IMR-90 (cell line): Measurements from ENCODE around the gene HGFAC. TPM values are rescaled to one million over a fixed set of nuclear protein-coding genes. Genes with fewer than 3 reads are reported as not detected.

ENCODE experiments used
- ATAC-seq: fragments of 200-7000 bp; cut with Tn5 transposase; 2 replicates; pipeline ENCODE4 v1.9.1; 2020; ENCODE audit warnings: low read depth, mild to moderate bottlenecking, moderate library complexity
- BruUV-seq: library from RNA; stranded (reverse); fragments of 400-500 nt; replicated peaks from 2 replicates; lab custom pipeline; 2021; lab: Mats Ljungman, UMichigan
- CTCF ChIA-PET: fragments of 300-600 bp; formaldehyde crosslinking; extraction: SDS; loops from one replicate; lab custom pipeline; 2021; ENCODE audit warnings: antibody characterized with exemption; lab: Yijun Ruan, JAX
- POLR2A ChIA-PET: fragments of 300-600 bp; sonication (Branson Sonifier 250); formaldehyde crosslinking; loops from one replicate; lab custom pipeline; 2022; ENCODE audit warnings: antibody characterized with exemption; ENCODE audit not compliant: unreplicated experiment; lab: Charles Lee
- DNase-seq: peaks from one replicate; pipeline ENCODE4 v3.0.0; 2013
- H2AFZ ChIP-seq: replicated peaks from 2 replicates; pipeline ENCODE3; 2013; ENCODE audit warnings: low read length, mild to moderate bottlenecking; ENCODE audit not compliant: poor library complexity
- H2AK5ac ChIP-seq: 2 replicates; pipeline ENCODE4 v1.6.1; 2013; ENCODE audit warnings: low read depth, low read length, inconsistent platforms
- H2AK9ac ChIP-seq: replicated peaks from 2 replicates; pipeline ENCODE3; 2013; ENCODE audit warnings: mild to moderate bottlenecking, low read depth, low read length, moderate library complexity; ENCODE audit not compliant: poor library complexity
- H2BK120ac ChIP-seq: 2 replicates; pipeline ENCODE4 v1.6.1; 2013; ENCODE audit warnings: low read depth, low read length, inconsistent platforms
- H2BK15ac ChIP-seq: 3 replicates; pipeline ENCODE4 v1.6.1; 2013; ENCODE audit warnings: low read depth, low read length, inconsistent platforms
- H2BK20ac ChIP-seq: 2 replicates; pipeline ENCODE4 v1.6.1; 2013; ENCODE audit warnings: low read depth, mild to moderate bottlenecking, inconsistent platforms, low read length, moderate library complexity
- H2BK5ac ChIP-seq: 2 replicates; pipeline ENCODE4 v1.6.1; 2013; ENCODE audit warnings: mild to moderate bottlenecking, low read depth, low read length, inconsistent platforms; ENCODE audit not compliant: poor library complexity, severe bottlenecking
- H3K14ac ChIP-seq: replicated peaks from 2 replicates; pipeline ENCODE4 v1.6.1; 2013; ENCODE audit warnings: low read depth, low read length, inconsistent platforms
- H3K18ac ChIP-seq: 2 replicates; pipeline ENCODE4 v1.6.1; 2013; ENCODE audit warnings: low read depth, low read length, control low read depth
- H3K23ac ChIP-seq: 2 replicates; pipeline ENCODE4 v1.6.1; 2013; ENCODE audit warnings: low read depth, low read length, inconsistent platforms
- H3K27ac ChIP-seq: 2 replicates; pipeline ENCODE4 v1.5.1; 2013; ENCODE audit warnings: mild to moderate bottlenecking, control low read depth, low read length; ENCODE audit not compliant: insufficient read depth
- H3K27me3 ChIP-seq: 2 replicates; pipeline ENCODE4 v1.6.1; 2013; ENCODE audit warnings: low read length; ENCODE audit not compliant: control insufficient read depth, insufficient read depth
- H3K36me3 ChIP-seq: 2 replicates; pipeline ENCODE4 v1.6.1; 2013; ENCODE audit warnings: low read length, mixed read lengths; ENCODE audit not compliant: control insufficient read depth, insufficient read depth
- H3K4ac ChIP-seq: 2 replicates; pipeline ENCODE4 v1.6.1; 2013; ENCODE audit warnings: low read depth, low read length, inconsistent platforms
- H3K4me1 ChIP-seq: 2 replicates; pipeline ENCODE4 v1.6.1; 2013; ENCODE audit warnings: low read length, mixed read lengths; ENCODE audit not compliant: control insufficient read depth, insufficient read depth
- H3K4me2 ChIP-seq: 2 replicates; pipeline ENCODE4 v1.6.1; 2013; ENCODE audit warnings: low read depth, mild to moderate bottlenecking, control low read depth, low read length, moderate library complexity
- H3K4me3 ChIP-seq: 2 replicates; pipeline ENCODE4 v1.5.1; 2013; ENCODE audit warnings: low read depth, mild to moderate bottlenecking, control low read depth, low read length, moderate library complexity; ENCODE audit not compliant: insufficient read depth
- H3K56ac ChIP-seq: 2 replicates; pipeline ENCODE4 v1.6.1; 2013; ENCODE audit warnings: low read length, inconsistent platforms; ENCODE audit not compliant: insufficient read depth; ENCODE audit errors: extremely low read depth
- H3K79me1 ChIP-seq, 2 experiments: 2 replicates each; pipeline ENCODE4 v1.6.1; 2013; ENCODE audit warnings: low read length in 2 of 2, inconsistent platforms in 1 of 2, low read depth in 1 of 2
- H3K9ac ChIP-seq: 2 replicates; pipeline ENCODE4 v1.6.1; 2013; ENCODE audit warnings: low read depth, low read length, control low read depth
- H3K9me1 ChIP-seq: 2 replicates; pipeline ENCODE4 v1.6.1; 2013; ENCODE audit warnings: low read length, inconsistent platforms; ENCODE audit not compliant: insufficient read depth
- H3K9me3 ChIP-seq: 2 replicates; pipeline ENCODE4 v1.6.1; 2013; ENCODE audit warnings: low read length; ENCODE audit not compliant: control insufficient read depth, insufficient read depth
- H4K20me1 ChIP-seq: 2 replicates; pipeline ENCODE4 v1.6.1; 2013; ENCODE audit warnings: low read length, inconsistent platforms; ENCODE audit not compliant: insufficient read depth
- H4K5ac ChIP-seq: 2 replicates; pipeline ENCODE4 v1.6.1; 2013; ENCODE audit warnings: mild to moderate bottlenecking, low read depth, low read length, control low read depth
- H4K8ac ChIP-seq, 2 experiments: 2 replicates each; pipeline ENCODE4 v1.6.1; 2013; ENCODE audit warnings: low read depth in 2 of 2, low read length in 2 of 2, control low read depth in 1 of 2, inconsistent platforms in 1 of 2
- H4K91ac ChIP-seq: 2 replicates; pipeline ENCODE4 v1.6.1; 2013; ENCODE audit warnings: low read depth, low read length, inconsistent platforms; ENCODE audit not compliant: insufficient read depth
- BHLHE40 ChIP-seq: fragments of 150-350 bp; IDR thresholded peaks from 2 replicates; pipeline ENCODE4 v1.6.1; 2016; ENCODE audit warnings: mild to moderate bottlenecking, low read depth, low read length
- FOS ChIP-seq: fragments of 150-350 bp; IDR thresholded peaks from 2 replicates; pipeline ENCODE4 v1.6.1; 2016; ENCODE audit warnings: low read depth, low read length
- MXI1 ChIP-seq: IDR thresholded peaks from 2 replicates; pipeline ENCODE4 v1.6.1; 2012; ENCODE audit warnings: low read depth, mild to moderate bottlenecking, low read length, moderate library complexity, borderline replicate concordance
- WGBS, 2 experiments: methylation state at CpG; one replicate each; pipeline versions ENCODE4 v1.1.5 to v1.1.7; 2013; ENCODE audit warnings: missing lambda C conversion rate in 2 of 2; ENCODE audit not compliant: insufficient read length in 1 of 2; ENCODE audit errors: extremely low coverage in 2 of 2; 5-methylcytosine and 5-hydroxymethylcytosine counted together
- dilution Hi-C: fragments of 300-500 bp; cut with HindIII; formaldehyde crosslinking; loops from one replicate; pipeline ENCODE4 v1.14.3; 2018; ENCODE audit warnings: low sequenced_read_pairs; ENCODE audit not compliant: unreplicated experiment
- in situ Hi-C: fragments of 300-500 bp; cut with MboI; formaldehyde crosslinking; loops from 3 replicates; pipeline ENCODE4 v1.14.3; 2019; ENCODE audit warnings: low sequenced_read_pairs, inconsistent platforms, mixed read lengths
- intact Hi-C: fragments of 100-400 bp; cut with micrococcal nuclease; formaldehyde crosslinking; loops from 2 replicates; pipeline ENCODE4 v1.10.0; 2022
- polyA plus RNA-seq, 3 experiments: library from polyadenylated mRNA; depleted of rRNA; stranded (reverse); fragments of >200 nt; gene quantifications; 2 replicates each; pipeline ENCODE4 v1.2.3, GENCODE V29; 2012; ENCODE audit warnings: low replicate concordance in 1 of 3
- total RNA-seq: library from RNA; depleted of rRNA; stranded (reverse); fragments of >200 nt; gene quantifications from 2 replicates; pipeline ENCODE4 v1.2.3, GENCODE V29; 2012

The HGFAC gene
- total and polyA plus RNA-seq, 2 of the 4 experiments (the other 2 are of a cell fraction): 0.05 TPM; not detected in 1

GRCh38 chr4:3462321-3462789 lies 20.6 kb downstream of the HGFAC start:
- peaks cover 56% of the 10 kb centered on the region for H3K27me3 ChIP-seq
- ATAC-seq: no peak

More at GRCh38 chr4:3462321-3462789, 20.6 kb downstream of the HGFAC start:
- Histone ChIP-seq H3K79me1 (no peaks in the 10 kb centered on the region), H3K4me1 (no peaks in the 10 kb centered on the region), H3K4me2 (no peak overlapping the region), H2BK20ac (no peak overlapping the region), H2AFZ (no peak overlapping the region), H2BK15ac (no peak overlapping the region), H3K4ac (no peak overlapping the region), H4K20me1 (no peaks in the 10 kb centered on the region), H4K5ac (no peak overlapping the region), H2AK5ac (no peak overlapping the region), H3K27ac (no peak overlapping the region), H3K23ac (no peak overlapping the region), H3K14ac (no peak overlapping the region), H3K4me3 (no peak overlapping the region), H3K9ac (no peak overlapping the region), H2BK5ac (no peak overlapping the region), H3K36me3 (no peaks in the 10 kb centered on the region), H4K8ac (no peak overlapping the region), H3K56ac (no peak overlapping the region), H2AK9ac (no peak overlapping the region), H3K18ac (no peak overlapping the region), H4K91ac (no peak overlapping the region), H3K9me3 (no peaks in the 10 kb centered on the region), H3K9me1 (no peaks in the 10 kb centered on the region), H2BK120ac (no peak overlapping the region)
- dilution Hi-C loops (no loop called here), in situ Hi-C loops (no loop called here), intact Hi-C loops (no loop called here)
- no TSS peak for BruUV-seq
- TF ChIP-seq MXI1 (no peak), BHLHE40 (no peak), FOS (no peak)
- DNase-seq: no peak
- ChIA-PET POLR2A (no interaction called here), CTCF (no interaction called here)
- 71% methylated on average over 5 of the region's 10 CpGs; no CpG with 5 or more reads in 1 of the 2 experiments for WGBS, 2 experiments
